Esophagus squamous epithelium (tissue), 4 donors: ENCODE data around the gene MBTD1.

Experiments used
- POLR2A ChIP-seq, 4 donors: fragments of 450-650 bp; IDR thresholded peaks; one replicate each; pipeline ENCODE4 v1.6.1; 2017; ENCODE audit warnings: antibody characterized with exemption in 4 of 4, mild to moderate bottlenecking in 4 of 4, moderate library complexity in 3 of 4
- TF ChIP-seq, protein P1 (sequence below), 6 experiments: fragments of 450-650 bp in 4 of 6; fragments of 200-600 bp in 2 of 6; sonication (generic) in 2 of 6; IDR thresholded peaks; one replicate each; pipeline ENCODE4 v1.5.1; 2016 to 2019; ENCODE audit warnings: antibody characterized with exemption in 6 of 6, mild to moderate bottlenecking in 4 of 6, moderate library complexity in 4 of 6

DNA sequence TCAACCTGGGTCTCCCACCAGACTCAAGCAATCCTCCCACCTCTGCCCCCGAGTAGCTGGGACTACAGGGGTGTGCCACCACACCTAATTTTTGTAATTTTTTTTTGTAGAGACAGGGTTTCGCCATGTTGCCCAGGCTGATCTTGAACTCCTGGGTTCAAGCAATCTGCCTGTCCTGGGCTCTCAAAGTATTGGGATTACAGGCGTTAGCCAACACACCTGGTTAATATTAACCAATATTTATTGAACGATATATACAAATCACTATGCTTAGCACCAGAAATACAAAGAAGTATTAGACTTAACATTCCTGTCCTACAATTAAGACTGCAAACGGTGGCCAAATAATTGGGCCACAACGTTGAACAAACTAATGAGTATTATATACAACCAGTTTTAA, 4.2 kb downstream of the MBTD1 start:
- TF ChIP-seq, protein P1, sequence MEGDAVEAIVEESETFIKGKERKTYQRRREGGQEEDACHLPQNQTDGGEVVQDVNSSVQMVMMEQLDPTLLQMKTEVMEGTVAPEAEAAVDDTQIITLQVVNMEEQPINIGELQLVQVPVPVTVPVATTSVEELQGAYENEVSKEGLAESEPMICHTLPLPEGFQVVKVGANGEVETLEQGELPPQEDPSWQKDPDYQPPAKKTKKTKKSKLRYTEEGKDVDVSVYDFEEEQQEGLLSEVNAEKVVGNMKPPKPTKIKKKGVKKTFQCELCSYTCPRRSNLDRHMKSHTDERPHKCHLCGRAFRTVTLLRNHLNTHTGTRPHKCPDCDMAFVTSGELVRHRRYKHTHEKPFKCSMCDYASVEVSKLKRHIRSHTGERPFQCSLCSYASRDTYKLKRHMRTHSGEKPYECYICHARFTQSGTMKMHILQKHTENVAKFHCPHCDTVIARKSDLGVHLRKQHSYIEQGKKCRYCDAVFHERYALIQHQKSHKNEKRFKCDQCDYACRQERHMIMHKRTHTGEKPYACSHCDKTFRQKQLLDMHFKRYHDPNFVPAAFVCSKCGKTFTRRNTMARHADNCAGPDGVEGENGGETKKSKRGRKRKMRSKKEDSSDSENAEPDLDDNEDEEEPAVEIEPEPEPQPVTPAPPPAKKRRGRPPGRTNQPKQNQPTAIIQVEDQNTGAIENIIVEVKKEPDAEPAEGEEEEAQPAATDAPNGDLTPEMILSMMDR (IDR thresholded peaks at IDR 0.05): no peak
- no peak for TF ChIP-seq POLR2A (IDR thresholded peaks at IDR 0.05)
